ENCODE results near the gene KIF17. TPM values are rescaled to one million over a fixed set of nuclear protein-coding genes. Genes with fewer than 3 reads are reported as not detected.

The KIF17 gene
- total RNA-seq, 1 experiment from 2014 or later = 5.1 TPM

DNA sequence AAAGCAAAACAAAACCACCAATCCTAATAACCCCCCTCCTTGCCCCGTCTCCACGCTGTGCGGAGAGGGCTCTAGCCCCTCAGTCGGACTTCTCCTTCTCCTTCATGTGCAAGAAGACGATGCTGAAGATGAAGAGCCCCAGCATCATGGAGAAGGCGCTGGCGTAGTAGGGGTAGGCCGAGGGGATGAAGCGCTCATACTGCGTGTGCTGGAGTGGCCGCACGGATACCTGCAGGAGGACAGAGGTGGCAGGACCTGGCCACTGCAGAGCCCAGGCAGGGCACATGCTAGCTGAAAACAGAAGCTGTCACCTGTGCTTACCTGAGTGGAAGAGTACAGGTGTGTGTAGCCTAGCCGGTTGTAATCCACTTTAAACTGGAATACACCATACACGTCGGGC lies 65.5 kb downstream of the KIF17 start:
- Histone ChIP-seq H4K8ac (replicated peaks; ENCODE audit: insufficient read length, low read depth, low read length) (no peak overlapping the region), H2BK5ac (ENCODE audit: insufficient read length, low read length) (no peak overlapping the region), H3T11ph (ENCODE audit: low read length) (no peak overlapping the region), H4K20me1 (ENCODE audit: control insufficient read depth, insufficient read depth, insufficient read length) (no peaks in the 10 kb centered on the region), H3K27ac (ENCODE audit: insufficient read length, low read depth, low read length) (no peak overlapping the region), H2BK15ac (ENCODE audit: low read depth, low read length) (no peak overlapping the region), H3K56ac (ENCODE audit: insufficient read length, low read depth, low read length) (no peak overlapping the region), H3K79me1 (ENCODE audit: insufficient read depth, low read depth, low read length, poor library complexity, severe bottlenecking) (no peaks in the 10 kb centered on the region), H3K23me2 (ENCODE audit: insufficient read length, low read depth, low read length, poor library complexity, severe bottlenecking) (no peaks in the 10 kb centered on the region), H3K9me3 (ENCODE audit: control insufficient read depth, low read depth, low read length) (no peaks in the 10 kb centered on the region), H4K5ac (ENCODE audit: insufficient read length, low read depth, low read length) (no peak overlapping the region), H3K14ac (ENCODE audit: insufficient read depth, low read length) (no peak overlapping the region), H3K18ac (ENCODE audit: insufficient read length, low read depth, low read length) (no peak overlapping the region), H2BK12ac (ENCODE audit: insufficient read length, low read depth, low read length) (no peak overlapping the region), H3K79me2 (ENCODE audit: insufficient read depth, low read length) (no peaks in the 10 kb centered on the region; the same call in 1 of the 2 replicates), H3K23ac (ENCODE audit: insufficient read length, low read depth, low read length) (no peak overlapping the region), H3K4me1 (ENCODE audit: insufficient read depth, low read length) (no peaks in the 10 kb centered on the region), H3K9ac (ENCODE audit: extremely low read depth, insufficient read length, low read length) (no peak overlapping the region), H3K27me3 (ENCODE audit: insufficient read depth, low read length) (no peaks in the 10 kb centered on the region), H3K4ac (ENCODE audit: low read depth, low read length) (no peak overlapping the region), H2BK120ac (ENCODE audit: low read depth, low read length, poor library complexity, severe bottlenecking) (no peak overlapping the region), H2AK5ac (ENCODE audit: insufficient read length, low read length) (no peak overlapping the region), H2AFZ (ENCODE audit: low read length) (no peak overlapping the region), H4K91ac (ENCODE audit: insufficient read length, low read depth, low read length) (no peak overlapping the region), H3K4me2 (ENCODE audit: insufficient read depth, insufficient read length, low read length) (no peak overlapping the region), H2BK20ac (ENCODE audit: low read depth, low read length, poor library complexity, severe bottlenecking) (no peak overlapping the region)
- no peak for DNase-seq
- WGBS (ENCODE audit: extremely low coverage, insufficient read length, low lambda C conversion rate) = no CpG with 5 or more reads among the region's 15 CpGs
- TF ChIP-seq, protein P1, sequence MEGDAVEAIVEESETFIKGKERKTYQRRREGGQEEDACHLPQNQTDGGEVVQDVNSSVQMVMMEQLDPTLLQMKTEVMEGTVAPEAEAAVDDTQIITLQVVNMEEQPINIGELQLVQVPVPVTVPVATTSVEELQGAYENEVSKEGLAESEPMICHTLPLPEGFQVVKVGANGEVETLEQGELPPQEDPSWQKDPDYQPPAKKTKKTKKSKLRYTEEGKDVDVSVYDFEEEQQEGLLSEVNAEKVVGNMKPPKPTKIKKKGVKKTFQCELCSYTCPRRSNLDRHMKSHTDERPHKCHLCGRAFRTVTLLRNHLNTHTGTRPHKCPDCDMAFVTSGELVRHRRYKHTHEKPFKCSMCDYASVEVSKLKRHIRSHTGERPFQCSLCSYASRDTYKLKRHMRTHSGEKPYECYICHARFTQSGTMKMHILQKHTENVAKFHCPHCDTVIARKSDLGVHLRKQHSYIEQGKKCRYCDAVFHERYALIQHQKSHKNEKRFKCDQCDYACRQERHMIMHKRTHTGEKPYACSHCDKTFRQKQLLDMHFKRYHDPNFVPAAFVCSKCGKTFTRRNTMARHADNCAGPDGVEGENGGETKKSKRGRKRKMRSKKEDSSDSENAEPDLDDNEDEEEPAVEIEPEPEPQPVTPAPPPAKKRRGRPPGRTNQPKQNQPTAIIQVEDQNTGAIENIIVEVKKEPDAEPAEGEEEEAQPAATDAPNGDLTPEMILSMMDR (conservative IDR thresholded peaks at IDR 0.05) = no peak
- H3K36me3 Mint-ChIP-seq (ENCODE audit: insufficient read depth in 1 of 3, low read depth in 3 of 3) = peaks cover 50 to 85% (median 81%) of the 10 kb centered on the region in 3 experiments; a peak in 6 of 7 replicates
- no peaks in the 10 kb centered on the region; the same call in 1 of the 2 replicates for H3K27me3 Mint-ChIP-seq (ENCODE audit: low read depth)
- H3K4me3 Mint-ChIP-seq = no peak overlapping the region
- H3K4me1 Mint-ChIP-seq = no peaks in the 10 kb centered on the region
- no peak overlapping the region; a peak in 1 of 7 replicates for H3K27ac Mint-ChIP-seq
- H3K9me3 Mint-ChIP-seq = no peaks in the 10 kb centered on the region

Measured in H9 (cell line).